Ovary (tissue), 1 donor: ENCODE measurements around the gene MRPL4.

Experiments
- EP300 ChIP-seq: sonication (generic); formaldehyde crosslinking; IDR thresholded peaks from one replicate; pipeline ENCODE4 v1.6.1; 2017; ENCODE audit warnings: antibody characterized with exemption
- POLR2A ChIP-seq: fragments of 450-650 bp; IDR thresholded peaks from one replicate; pipeline ENCODE4 v1.6.1; 2017; ENCODE audit warnings: antibody characterized with exemption, mild to moderate bottlenecking, moderate library complexity

- no peak for TF ChIP-seq POLR2A
- no peak for TF ChIP-seq EP300
Observed at GRCh38 chr19:10252707-10253106, 693 bp downstream of the MRPL4 start.
